CD14-positive monocyte (primary cell): ENCODE data around the gene ARSB. TPM values are rescaled to one million over a fixed set of nuclear protein-coding genes. Genes with fewer than 3 reads are reported as not detected.

Experiments used
- DNase-seq, 3 donors: peaks; one replicate each; pipeline ENCODE4 v3.0.0-alpha.2; 2011 to 2022
- H2AFZ ChIP-seq: 2 replicates; pipeline ENCODE4 v1.6.0; 2012; ENCODE audit warnings: mild to moderate bottlenecking, low read depth, low read length, inconsistent platforms; ENCODE audit not compliant: insufficient read depth, poor library complexity, severe bottlenecking
- H3K27ac ChIP-seq, 2 donors: 1 replicate in 1 of 2; 2 replicates in 1 of 2; pipeline ENCODE4 v1.5.1; 2012 to 2013; ENCODE audit warnings: low read length in 2 of 2, control low read depth in 1 of 2, inconsistent platforms in 1 of 2, low read depth in 1 of 2, mild to moderate bottlenecking in 1 of 2
- H3K27me3 ChIP-seq, 2 donors: one replicate each; pipeline versions ENCODE4 v1.6.0 to v1.6.1; 2011 to 2013; ENCODE audit warnings: low read length in 2 of 2; ENCODE audit not compliant: control insufficient read depth in 2 of 2, insufficient read depth in 2 of 2
- H3K36me3 ChIP-seq, 2 donors: replicated peaks in 1 of 2; 1 replicate in 1 of 2; 2 replicates in 1 of 2; pipeline versions ENCODE4 v1.5.1 to v1.6.1; 2012 to 2013; ENCODE audit warnings: low read length in 2 of 2, control low read depth in 1 of 2, inconsistent platforms in 1 of 2, mild to moderate bottlenecking in 1 of 2; ENCODE audit not compliant: insufficient read depth in 2 of 2, control insufficient read depth in 1 of 2
- H3K4me1 ChIP-seq, 2 donors: 1 replicate in 1 of 2; 2 replicates in 1 of 2; pipeline versions ENCODE4 v1.5.1 to v1.6.1; 2012 to 2013; ENCODE audit warnings: low read length in 2 of 2, control low read depth in 1 of 2, inconsistent platforms in 1 of 2, mild to moderate bottlenecking in 1 of 2, moderate library complexity in 1 of 2; ENCODE audit not compliant: insufficient read depth in 2 of 2, control insufficient read depth in 1 of 2
- H3K4me2 ChIP-seq: replicated peaks from 2 replicates; pipeline ENCODE3; 2012; ENCODE audit warnings: low read length, moderate library complexity, mild to moderate bottlenecking; ENCODE audit not compliant: poor library complexity, severe bottlenecking; ENCODE audit errors: extremely low read depth
- H3K4me3 ChIP-seq, 3 experiments: fragments of 200-600 bp in 1 of 3; sonication (generic) in 1 of 3; replicated peaks in 1 of 3; 1 replicate in 2 of 3; 2 replicates in 1 of 3; pipeline ENCODE4 v1.5.1; 2011 to 2013; ENCODE audit warnings: low read length in 3 of 3, mild to moderate bottlenecking in 3 of 3, control low read depth in 2 of 3, low read depth in 2 of 3, inconsistent platforms in 1 of 3, moderate library complexity in 1 of 3
- H3K79me2 ChIP-seq: 2 replicates; pipeline ENCODE4 v1.6.0; 2012; ENCODE audit warnings: mild to moderate bottlenecking, control low read depth, inconsistent platforms, low read length, moderate library complexity; ENCODE audit not compliant: insufficient read depth
- H3K9ac ChIP-seq: 2 replicates; pipeline ENCODE4 v1.6.0; 2017; ENCODE audit warnings: low read length, mild to moderate bottlenecking; ENCODE audit not compliant: insufficient read depth, poor library complexity, severe bottlenecking
- H3K9me3 ChIP-seq, 2 donors: replicated peaks in 1 of 2; 1 replicate in 1 of 2; 2 replicates in 1 of 2; pipeline versions ENCODE4 v1.5.1 to v1.6.1; 2012 to 2013; ENCODE audit warnings: low read length in 2 of 2, control low read depth in 1 of 2; ENCODE audit not compliant: control insufficient read depth in 1 of 2, insufficient read depth in 1 of 2
- H4K20me1 ChIP-seq: 2 replicates; pipeline ENCODE4 v1.6.0; 2012; ENCODE audit warnings: mild to moderate bottlenecking, low read length, control low read depth, moderate library complexity; ENCODE audit not compliant: insufficient read depth
- H3K27ac Mint-ChIP-seq, 7 donors: one replicate each; pipeline ENCODE4 v1.8.0; 2020; ENCODE audit warnings: mild to moderate bottlenecking in 7 of 7, mixed read lengths in 7 of 7, moderate library complexity in 6 of 7, inconsistent platforms in 2 of 7
- H3K27me3 Mint-ChIP-seq, 3 donors: one replicate each; pipeline ENCODE4 v1.8.0; 2021 to 2022; ENCODE audit warnings: low read depth in 3 of 3, mild to moderate bottlenecking in 3 of 3, mixed read lengths in 3 of 3, moderate library complexity in 3 of 3, inconsistent platforms in 1 of 3
- H3K36me3 Mint-ChIP-seq, 2 donors: one replicate each; pipeline ENCODE4 v1.8.0; 2020; ENCODE audit warnings: mixed read lengths in 2 of 2, inconsistent platforms in 1 of 2, mild to moderate bottlenecking in 1 of 2
- H3K4me1 Mint-ChIP-seq: one replicate; pipeline ENCODE4 v1.8.0; 2020; ENCODE audit warnings: mild to moderate bottlenecking, mixed read lengths
- H3K4me3 Mint-ChIP-seq, 2 donors: one replicate each; pipeline ENCODE4 v1.8.0; 2020; ENCODE audit warnings: mild to moderate bottlenecking in 2 of 2, mixed read lengths in 2 of 2, moderate library complexity in 1 of 2
- H3K9me3 Mint-ChIP-seq, 7 donors: one replicate each; pipeline ENCODE4 v1.8.0; 2020 to 2022; ENCODE audit warnings: mixed read lengths in 7 of 7, mild to moderate bottlenecking in 6 of 7, moderate library complexity in 6 of 7, inconsistent platforms in 2 of 7
- WGBS: methylation state at CpG from one replicate; pipeline ENCODE4 v1.1.5; 2013; ENCODE audit warnings: missing lambda C conversion rate; ENCODE audit not compliant: insufficient coverage; 5-methylcytosine and 5-hydroxymethylcytosine counted together
- intact Hi-C, 2 donors: fragments of 100-400 bp; cut with micrococcal nuclease; formaldehyde crosslinking; loops; one replicate each; pipeline versions ENCODE4 v1.15.0 to v1.15.1; 2023
- polyA plus RNA-seq, 3 donors: library from polyadenylated mRNA; depleted of rRNA in 1 of 3; unstranded in 2 of 3; stranded (reverse) in 1 of 3; fragments of 300-500 nt in 2 of 3; fragments of >200 nt in 1 of 3; fragmentation: Illumina TruSeq in 2 of 3; gene quantifications; 1 replicate in 2 of 3; 2 replicates in 1 of 3; pipeline ENCODE4 v1.2.3, GENCODE V29; 2012 to 2021
- TF ChIP-seq, protein P1 (sequence below): fragments of 200-600 bp; IDR thresholded peaks from one replicate; pipeline ENCODE4 v1.8.0; 2022; ENCODE audit warnings: antibody characterized with exemption, mild to moderate bottlenecking

The ARSB gene
- polyA plus RNA-seq, 3 donors: 18.0 to 28.7 (median 18.1) TPM

DNA sequence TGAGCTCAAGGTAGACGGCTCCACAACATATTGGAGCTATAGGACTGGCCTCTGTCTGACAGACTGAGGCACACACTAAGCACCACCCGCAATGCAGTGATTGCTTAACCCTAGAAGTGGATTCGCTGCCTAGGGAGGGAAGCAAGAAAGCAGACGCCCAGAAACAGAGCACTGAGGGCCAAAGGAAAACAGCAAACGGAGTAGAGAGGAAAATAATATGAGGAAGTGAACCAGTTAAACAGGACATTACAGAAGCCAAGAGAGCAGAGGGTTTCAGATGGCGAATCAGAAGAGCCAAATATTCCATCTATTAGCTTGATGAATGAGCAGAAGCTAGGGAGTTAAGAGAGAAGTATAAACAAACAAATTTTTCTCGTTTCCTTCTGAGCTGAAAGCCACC lies 197.3 kb downstream of the ARSB start:
- intact Hi-C loops: no loop called here
- no peak overlapping the region for H3K4me2 ChIP-seq
- Mint-ChIP-seq H3K27me3 (no peaks in the 10 kb centered on the region), H3K36me3 (peaks cover 1 to 3% of the 10 kb centered on the region in 2 donors), H3K4me1 (peaks cover 17% of the 10 kb centered on the region), H3K27ac (peak overlapping the region in 4 of 7 donors; percentile 28 to 76 (median 59)), H3K4me3 (peak overlapping the region in 1 of 2 donors; percentile 13), H3K9me3 (no peaks in the 10 kb centered on the region)
- H4K20me1 ChIP-seq: no peaks in the 10 kb centered on the region
- no peak overlapping the region for H3K9ac ChIP-seq
- no peaks in the 10 kb centered on the region for H3K9me3 ChIP-seq
- H3K27ac ChIP-seq: no peak overlapping the region
- 36% methylated on average over 4 of the region's 7 CpGs for WGBS
- no peaks in the 10 kb centered on the region for H3K27me3 ChIP-seq
- H3K4me3 ChIP-seq: no peak overlapping the region
- DNase-seq: peak; percentile 7 to 41 (median 11)
- H3K36me3 ChIP-seq: peaks cover 0 to 2% of the 10 kb centered on the region in 2 donors
- TF ChIP-seq, protein P1, sequence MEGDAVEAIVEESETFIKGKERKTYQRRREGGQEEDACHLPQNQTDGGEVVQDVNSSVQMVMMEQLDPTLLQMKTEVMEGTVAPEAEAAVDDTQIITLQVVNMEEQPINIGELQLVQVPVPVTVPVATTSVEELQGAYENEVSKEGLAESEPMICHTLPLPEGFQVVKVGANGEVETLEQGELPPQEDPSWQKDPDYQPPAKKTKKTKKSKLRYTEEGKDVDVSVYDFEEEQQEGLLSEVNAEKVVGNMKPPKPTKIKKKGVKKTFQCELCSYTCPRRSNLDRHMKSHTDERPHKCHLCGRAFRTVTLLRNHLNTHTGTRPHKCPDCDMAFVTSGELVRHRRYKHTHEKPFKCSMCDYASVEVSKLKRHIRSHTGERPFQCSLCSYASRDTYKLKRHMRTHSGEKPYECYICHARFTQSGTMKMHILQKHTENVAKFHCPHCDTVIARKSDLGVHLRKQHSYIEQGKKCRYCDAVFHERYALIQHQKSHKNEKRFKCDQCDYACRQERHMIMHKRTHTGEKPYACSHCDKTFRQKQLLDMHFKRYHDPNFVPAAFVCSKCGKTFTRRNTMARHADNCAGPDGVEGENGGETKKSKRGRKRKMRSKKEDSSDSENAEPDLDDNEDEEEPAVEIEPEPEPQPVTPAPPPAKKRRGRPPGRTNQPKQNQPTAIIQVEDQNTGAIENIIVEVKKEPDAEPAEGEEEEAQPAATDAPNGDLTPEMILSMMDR: no peak
- H3K79me2 ChIP-seq: no peaks in the 10 kb centered on the region
- no peak overlapping the region for H2AFZ ChIP-seq
- H3K4me1 ChIP-seq: peaks cover 13 to 14% of the 10 kb centered on the region in 2 donors

DNA sequence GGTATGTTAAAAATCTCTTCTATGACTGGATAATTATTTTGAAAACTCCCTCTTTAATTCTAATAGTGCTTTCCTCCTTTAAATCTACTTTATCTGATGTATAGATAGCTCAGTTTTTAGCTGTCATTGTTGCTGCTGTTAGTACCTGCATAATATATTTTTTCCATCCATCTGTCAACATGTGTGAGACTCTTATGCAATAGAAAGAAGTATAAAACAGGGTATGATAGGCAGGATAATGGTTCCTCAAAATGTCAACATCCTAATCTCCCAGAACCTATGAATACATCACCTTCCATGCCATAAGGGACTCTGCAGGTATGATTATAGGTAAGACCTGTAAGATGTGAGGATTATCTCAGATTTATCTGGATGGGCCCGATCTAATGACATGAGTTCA lies 199.7 kb downstream of the ARSB start:
- H3K9me3 Mint-ChIP-seq: no peaks in the 10 kb centered on the region
- no peaks in the 10 kb centered on the region for H4K20me1 ChIP-seq
- TF ChIP-seq, protein P1: no peak
- H3K36me3 Mint-ChIP-seq: peaks cover 11 to 16% of the 10 kb centered on the region in 2 donors
- H3K4me3 ChIP-seq: no peak overlapping the region
- DNase-seq: no peak
- no peaks in the 10 kb centered on the region for H3K79me2 ChIP-seq
- intact Hi-C loops: no loop called here
- H3K4me1 Mint-ChIP-seq: peaks cover 10% of the 10 kb centered on the region
- no peak overlapping the region for H2AFZ ChIP-seq
- no peak overlapping the region for H3K4me3 Mint-ChIP-seq
- H3K4me2 ChIP-seq: no peak overlapping the region
- H3K9ac ChIP-seq: no peak overlapping the region
- H3K27ac ChIP-seq: no peak overlapping the region
- no peaks in the 10 kb centered on the region for H3K27me3 ChIP-seq
- H3K36me3 ChIP-seq: peaks cover 14 to 21% of the 10 kb centered on the region in 2 donors
- no peaks in the 10 kb centered on the region for H3K27me3 Mint-ChIP-seq
- H3K9me3 ChIP-seq: no peaks in the 10 kb centered on the region
- WGBS: no CpG with 5 or more reads among the region's 1 CpG
- H3K27ac Mint-ChIP-seq: no peak overlapping the region
- peaks cover 7 to 9% of the 10 kb centered on the region in 2 donors for H3K4me1 ChIP-seq
